ENCODE measurements around the gene LYRM4.
"Not testable (repeated sequence)": the region's sequence is repeated elsewhere in the genome, so short reads cannot be mapped to it uniquely, and the experiment has no call there.

LYRM4 gene

GRCh38 chr6:5083307-5083583, 177.5 kb downstream of the LYRM4 start:
- no peak for DNase-seq (ENCODE audit: low read depth in 1 of 2, low spot score in 1 of 2)

GRCh38 chr6:5082487-5083306, 178.1 kb downstream of the LYRM4 start:
- DNase-seq (ENCODE audit: low read depth in 1 of 2, low spot score in 1 of 2), result no peak

- no peak for DNase-seq (ENCODE audit: low read depth in 1 of 2, low spot score in 1 of 2)
These were observed 178.8 kb downstream of the LYRM4 start for GRCh38 chr6:5081955-5082354.

- DNase-seq (ENCODE audit: low read depth in 1 of 2, low spot score in 1 of 2), result no peak
These were observed 179.6 kb downstream of the LYRM4 start for GRCh38 chr6:5081182-5081581.

- DNase-seq (ENCODE audit: low read depth in 1 of 2, low spot score in 1 of 2), result no peak
These were observed 180.2 kb downstream of the LYRM4 start for GRCh38 chr6:5080574-5080973.

GRCh38 chr6:5079692-5080091, 181.1 kb downstream of the LYRM4 start:
- no peak for DNase-seq (ENCODE audit: low read depth in 1 of 2, low spot score in 1 of 2)

GRCh38 chr6:5078121-5078669, 182.6 kb downstream of the LYRM4 start:
- no peak for DNase-seq (ENCODE audit: low read depth in 1 of 2, low spot score in 1 of 2)

- DNase-seq (ENCODE audit: low read depth in 1 of 2, low spot score in 1 of 2), result no peak
These were observed 183.8 kb downstream of the LYRM4 start for GRCh38 chr6:5076931-5077330.

GRCh38 chr6:5073992-5074391, 186.8 kb downstream of the LYRM4 start:
- no peak for DNase-seq (ENCODE audit: low read depth in 1 of 2, low spot score in 1 of 2)

GRCh38 chr6:5072440-5072839, 188.3 kb downstream of the LYRM4 start:
- DNase-seq (ENCODE audit: low read depth in 1 of 2, low spot score in 1 of 2), result no peak

GRCh38 chr6:5071216-5071615, 189.5 kb downstream of the LYRM4 start:
- DNase-seq (ENCODE audit: low read depth in 1 of 2, low spot score in 1 of 2), result no peak

GRCh38 chr6:5068153-5068751, 192.5 kb downstream of the LYRM4 start:
- no peak for DNase-seq (ENCODE audit: low read depth in 1 of 2, low spot score in 1 of 2)

- no peak for DNase-seq (ENCODE audit: low read depth in 1 of 2, low spot score in 1 of 2)
These were observed 193.4 kb downstream of the LYRM4 start for GRCh38 chr6:5067305-5067704.

- DNase-seq (ENCODE audit: low read depth in 1 of 2, low spot score in 1 of 2), result no peak
These were observed 194.2 kb downstream of the LYRM4 start for GRCh38 chr6:5066456-5067093.

GRCh38 chr6:5063617-5064016, 197.1 kb downstream of the LYRM4 start:
- no peak for DNase-seq (ENCODE audit: low read depth in 1 of 2, low spot score in 1 of 2)

GRCh38 chr6:5061152-5061551, 199.6 kb downstream of the LYRM4 start:
- no peak for DNase-seq (ENCODE audit: low read depth in 1 of 2, low spot score in 1 of 2)

GRCh38 chr6:5060439-5060838, 200.3 kb downstream of the LYRM4 start:
- DNase-seq (ENCODE audit: low read depth in 1 of 2, low spot score in 1 of 2), result not testable (repeated sequence)

- no peak for DNase-seq (ENCODE audit: low read depth in 1 of 2, low spot score in 1 of 2)
These were observed 201.5 kb downstream of the LYRM4 start for GRCh38 chr6:5059036-5059896.
